GM23338 (cell line): ENCODE results near the gene GLI3. TPM values are rescaled to one million over a fixed set of nuclear protein-coding genes. Genes with fewer than 3 reads are reported as not detected.

Experiments
- ATAC-seq: fragments of 200-7000 bp; cut with Tn5 transposase; 3 replicates; pipeline ENCODE4 v1.9.1; 2020
- DNase-seq: peaks from one replicate; pipeline ENCODE4 v3.0.0-alpha.2; 2015; ENCODE audit warnings: low spot score
- H2AFZ ChIP-seq: fragments of 200-600 bp; sonication (generic); 2 replicates; pipeline ENCODE4 v1.8.0; 2016; ENCODE audit warnings: antibody characterized with exemption, mild to moderate bottlenecking, moderate library complexity
- H3F3A ChIP-seq: fragments of 200-600 bp; sonication (generic); replicated peaks from 2 replicates; pipeline ENCODE4 v1.8.0; 2017; ENCODE audit warnings: antibody characterized with exemption, mixed run types, low read depth
- H3K27ac ChIP-seq: fragments of 200-600 bp; sonication (generic); 2 replicates; pipeline ENCODE4 v1.6.1; 2016; ENCODE audit warnings: low read depth
- H3K27me3 ChIP-seq: fragments of 200-600 bp; sonication (generic); 2 replicates; pipeline ENCODE4 v1.8.0; 2016; ENCODE audit warnings: mild to moderate bottlenecking, mixed run types, moderate library complexity; ENCODE audit not compliant: insufficient read depth
- H3K36me3 ChIP-seq: fragments of 200-600 bp; sonication (generic); 2 replicates; pipeline ENCODE4 v1.8.0; 2016; ENCODE audit warnings: mild to moderate bottlenecking; ENCODE audit not compliant: insufficient read depth
- H3K4me1 ChIP-seq: fragments of 200-600 bp; sonication (generic); 2 replicates; pipeline ENCODE4 v1.8.0; 2016; ENCODE audit warnings: mild to moderate bottlenecking, moderate library complexity; ENCODE audit not compliant: insufficient read depth
- H3K4me2 ChIP-seq: fragments of 200-600 bp; sonication (generic); 2 replicates; pipeline ENCODE4 v1.7.1; 2017; ENCODE audit warnings: mixed run types
- H3K4me3 ChIP-seq: fragments of 200-600 bp; sonication (generic); 2 replicates; pipeline ENCODE4 v1.6.1; 2016; ENCODE audit warnings: mixed run types
- H3K79me2 ChIP-seq: fragments of 200-600 bp; sonication (generic); replicated peaks from 2 replicates; pipeline ENCODE4 v1.8.0; 2017; ENCODE audit warnings: mild to moderate bottlenecking; ENCODE audit not compliant: insufficient read depth
- H3K9me2 ChIP-seq: fragments of 200-600 bp; sonication (generic); 2 replicates; pipeline ENCODE4 v1.8.0; 2017; ENCODE audit not compliant: insufficient read depth
- H4K20me1 ChIP-seq: fragments of 200-600 bp; sonication (generic); replicated peaks from 2 replicates; pipeline ENCODE4 v1.8.0; 2017; ENCODE audit warnings: mild to moderate bottlenecking; ENCODE audit not compliant: insufficient read depth
- H3K27ac Mint-ChIP-seq: 2 replicates; pipeline ENCODE4 v1.8.0; 2020; ENCODE audit warnings: inconsistent platforms, mild to moderate bottlenecking, moderate library complexity, mixed read lengths
- H3K27me3 Mint-ChIP-seq: 3 replicates; pipeline ENCODE4 v1.8.0; 2022; ENCODE audit warnings: low read depth, mild to moderate bottlenecking, moderate library complexity, mixed read lengths, inconsistent platforms; ENCODE audit not compliant: insufficient read depth, poor library complexity
- H3K36me3 Mint-ChIP-seq: 3 replicates; pipeline ENCODE4 v1.8.0; 2021; ENCODE audit warnings: low read depth, mild to moderate bottlenecking, inconsistent platforms, moderate library complexity, mixed read lengths
- H3K4me1 Mint-ChIP-seq: 3 replicates; pipeline ENCODE4 v1.8.0; 2020; ENCODE audit warnings: mild to moderate bottlenecking, inconsistent platforms, mixed read lengths
- H3K4me3 Mint-ChIP-seq: 3 replicates; pipeline ENCODE4 v1.8.0; 2021; ENCODE audit warnings: moderate library complexity, mild to moderate bottlenecking, inconsistent platforms, mixed read lengths
- H3K9me3 Mint-ChIP-seq: 3 replicates; pipeline ENCODE4 v1.8.0; 2020; ENCODE audit warnings: moderate library complexity, mild to moderate bottlenecking, inconsistent platforms, mixed read lengths
- CREB1 ChIP-seq: fragments of 250-450 bp; sonication (Bioruptor Pico); IDR thresholded peaks from 2 replicates; pipeline ENCODE4 v1.5.0; 2020; ENCODE audit warnings: low read depth, mild to moderate bottlenecking, moderate library complexity
- CTCF ChIP-seq, 2 experiments: fragments of 200-600 bp in 1 of 2; sonication (generic) in 1 of 2; conservative IDR thresholded peaks; 2 replicates each; pipeline versions ENCODE4 v1.5.1 to v1.6.1; 2016 to 2017; ENCODE audit warnings: antibody characterized with exemption in 2 of 2, low read depth in 2 of 2, mild to moderate bottlenecking in 2 of 2, moderate library complexity in 1 of 2
- NANOG ChIP-seq: IDR thresholded peaks from 2 replicates; pipeline ENCODE4 v1.6.1; 2016; ENCODE audit warnings: antibody characterized with exemption, borderline replicate concordance
- ZNF462 ChIP-seq: fragments of 250-450 bp; sonication (Bioruptor Pico); IDR thresholded peaks from 2 replicates; pipeline ENCODE4 v1.5.0; 2020; ENCODE audit warnings: mild to moderate bottlenecking, moderate library complexity
- polyA plus RNA-seq: library from polyadenylated mRNA; unstranded; fragments of >200 nt; fragmentation: Nextera tagmentation; extraction: Ambion mirVana; gene quantifications from 2 replicates; pipeline ENCODE4 v1.2.1, GENCODE V29; 2016
- total RNA-seq: library from RNA; depleted of rRNA; stranded (reverse); fragments of >200 nt; shearing (Covaris generic); gene quantifications from 2 replicates; pipeline ENCODE4 v1.2.3, GENCODE V29; 2014

GLI3 gene
- total and polyA plus RNA-seq, 2 experiments from 2014 or later = 16.1 to 17.9 TPM

- TF ChIP-seq ZNF462 (no peak), CREB1 (CRISPR knock-in tag) (no peak)
Measured at GRCh38 chr7:42029405-42029804, 207.6 kb downstream of the GLI3 start (continued).

GRCh38 chr7:42027521-42027920 lies 209.5 kb downstream of the GLI3 start:
- Histone ChIP-seq H3K4me1 (peaks cover 26% of the 10 kb centered on the region), H3K9me2 (no peaks in the 10 kb centered on the region), H3K27me3 (no peaks in the 10 kb centered on the region), H4K20me1 (no peaks in the 10 kb centered on the region), H2AFZ (no peak overlapping the region), H3K4me2 (peak overlapping the region; percentile 13), H3F3A (no peaks in the 10 kb centered on the region), H3K4me3 (no peak overlapping the region), H3K79me2 (no peaks in the 10 kb centered on the region), H3K27ac (peak overlapping the region; percentile 35; the same call in 1 of the 2 replicates), H3K36me3 (peaks cover 5% of the 10 kb centered on the region; the same call in 1 of the 2 replicates)
- H3K9me3 Mint-ChIP-seq = no peaks in the 10 kb centered on the region
- TF ChIP-seq ZNF462 (no peak), CTCF (conservative IDR thresholded peaks at IDR 0.05; ENCODE audit: low read depth in 2 of 2) (no peak), NANOG (peak; percentile 58; the same call in 1 of the 2 replicates)
- H3K36me3 Mint-ChIP-seq = peaks cover 16% of the 10 kb centered on the region
- H3K27me3 Mint-ChIP-seq = peaks cover 10% of the 10 kb centered on the region
- ATAC-seq = peak; percentile 62
- H3K4me3 Mint-ChIP-seq = peak overlapping the region; percentile 48; the same call in 2 of the 3 replicates
- DNase-seq = peak; percentile 65
- H3K27ac Mint-ChIP-seq = peak overlapping the region; percentile 41
- peaks cover 71% of the 10 kb centered on the region for H3K4me1 Mint-ChIP-seq
